GM21619 (cell line): ENCODE results near the gene GPR108.

ENCODE experiments used
- ATAC-seq: cut with Tn5 transposase; IDR thresholded peaks from one replicate; pipeline ENCODE4 v1.9.1; 2021; ENCODE audit not compliant: unreplicated experiment

Gene GPR108

GRCh38 chr19:6737873-6738786, 750 bp upstream of the GPR108 start:
- no peak for ATAC-seq

- no peak for ATAC-seq
Measured at GRCh38 chr19:6736917-6737283, 480 bp downstream of the GPR108 start.

GRCh38 chr19:6736169-6736916, 1.0 kb downstream of the GPR108 start:
- ATAC-seq = no peak

GRCh38 chr19:6735181-6735911, 2.0 kb downstream of the GPR108 start:
- ATAC-seq = no peak

- ATAC-seq = no peak
Measured at GRCh38 chr19:6734096-6734696, 3.2 kb downstream of the GPR108 start.

GRCh38 chr19:6733338-6734095, 3.9 kb downstream of the GPR108 start:
- ATAC-seq = no peak

- no peak for ATAC-seq
Measured at GRCh38 chr19:6732803-6733337, 4.5 kb downstream of the GPR108 start.

- no peak for ATAC-seq
Measured at GRCh38 chr19:6731822-6732221, 5.6 kb downstream of the GPR108 start.

- ATAC-seq = no peak
Measured at GRCh38 chr19:6730941-6731670, 6.3 kb downstream of the GPR108 start.

- ATAC-seq = no peak
Measured at GRCh38 chr19:6730153-6730804, 7.1 kb downstream of the GPR108 start.

- no peak for ATAC-seq
Measured at GRCh38 chr19:6729573-6730152, 7.7 kb downstream of the GPR108 start.

GRCh38 chr19:6728346-6728745, 9.0 kb downstream of the GPR108 start:
- no peak for ATAC-seq

GRCh38 chr19:6725513-6726231, 11.7 kb downstream of the GPR108 start:
- ATAC-seq = no peak

- no peak for ATAC-seq
Measured at GRCh38 chr19:6724631-6725492, 12.5 kb downstream of the GPR108 start.

GRCh38 chr19:6723738-6724137, 13.6 kb downstream of the GPR108 start:
- no peak for ATAC-seq

- no peak for ATAC-seq
Measured at GRCh38 chr19:6723108-6723618, 14.2 kb downstream of the GPR108 start.

- ATAC-seq = no peak
Measured at GRCh38 chr19:6721773-6722172, 15.6 kb downstream of the GPR108 start.
